Measurements from ENCODE around the gene DGCR8. TPM values are rescaled to one million over a fixed set of nuclear protein-coding genes. Genes with fewer than 3 reads are reported as not detected.

Gene DGCR8
- polyA plus RNA-seq, 1 experiment, result 21.3 TPM

GRCh38 chr22:20056161-20056560 lies 23.9 kb upstream of the DGCR8 start:
- ChIA-PET CTCF (no interaction called here), POLR2A (no interaction called here)
- TF ChIP-seq CTCF (IDR thresholded peaks at IDR 0.05; ENCODE audit: insufficient read depth, low read depth, low read length), result no peak
- Histone ChIP-seq H3K27me3 (ENCODE audit: control insufficient read depth, insufficient read depth, low read length) (no peaks in the 10 kb centered on the region), H3K4me3 (ENCODE audit: low read depth, low read length) (no peak overlapping the region), H3K36me3 (ENCODE audit: control insufficient read depth, insufficient read depth, low read length) (peaks cover 22% of the 10 kb centered on the region)
- DNase-seq (ENCODE audit: low read depth), result no peak

GRCh38 chr22:20056696-20057386 lies 23.2 kb upstream of the DGCR8 start:
- no peak for TF ChIP-seq CTCF (IDR thresholded peaks at IDR 0.05; ENCODE audit: insufficient read depth, low read depth, low read length)
- POLR2A ChIA-PET, result no interaction called here
- H3K4me3 ChIP-seq (ENCODE audit: low read depth, low read length), result no peak overlapping the region
- H3K36me3 ChIP-seq (ENCODE audit: control insufficient read depth, insufficient read depth, low read length), result peaks cover 27% of the 10 kb centered on the region
- no peak for DNase-seq (ENCODE audit: low read depth)
- CTCF ChIA-PET, result interaction anchor here (1.2 kb wide), 1 partner anchor 13 kb away, joined by 5 read pairs; no protein-coding TSS in a partner anchor
- no peaks in the 10 kb centered on the region for H3K27me3 ChIP-seq (ENCODE audit: control insufficient read depth, insufficient read depth, low read length)

- no peak for DNase-seq (ENCODE audit: low read depth)
- ChIA-PET CTCF (interaction anchor here (1.2 kb wide), 1 partner anchor 13 kb away, joined by 5 read pairs; no protein-coding TSS in a partner anchor), POLR2A (interaction anchor here (0.6 kb wide), 1 partner anchor 37 kb away, joined by 5 read pairs; no protein-coding TSS in a partner anchor)
- no peaks in the 10 kb centered on the region for H3K27me3 ChIP-seq (ENCODE audit: control insufficient read depth, insufficient read depth, low read length)
- H3K36me3 ChIP-seq (ENCODE audit: control insufficient read depth, insufficient read depth, low read length), result peaks cover 28% of the 10 kb centered on the region
- H3K4me3 ChIP-seq (ENCODE audit: low read depth, low read length), result no peak overlapping the region
- TF ChIP-seq CTCF (IDR thresholded peaks at IDR 0.05; ENCODE audit: insufficient read depth, low read depth, low read length), result no peak
Measured at GRCh38 chr22:20057596-20058268, 22.3 kb upstream of the DGCR8 start.

GRCh38 chr22:20058989-20059770 lies 20.9 kb upstream of the DGCR8 start:
- no peak for TF ChIP-seq CTCF (IDR thresholded peaks at IDR 0.05; ENCODE audit: insufficient read depth, low read depth, low read length)
- peaks cover 30% of the 10 kb centered on the region for H3K36me3 ChIP-seq (ENCODE audit: control insufficient read depth, insufficient read depth, low read length)
- no peak for DNase-seq (ENCODE audit: low read depth)
- ChIA-PET CTCF (no interaction called here), POLR2A (no interaction called here)
- no peaks in the 10 kb centered on the region for H3K27me3 ChIP-seq (ENCODE audit: control insufficient read depth, insufficient read depth, low read length)
- no peak overlapping the region for H3K4me3 ChIP-seq (ENCODE audit: low read depth, low read length)

Measured in BJ (cell line).